Caco-2 (cell line): ENCODE data around the gene TMEM233. TPM values are rescaled to one million over a fixed set of nuclear protein-coding genes. Genes with fewer than 3 reads are reported as not detected.

Source experiments
- BruUV-seq: library from RNA; stranded (reverse); fragments of 400-500 nt; replicated peaks from 2 replicates; lab custom pipeline; 2021; lab: Mats Ljungman, UMichigan
- CTCF ChIA-PET: fragments of 300-600 bp; sonication (Branson Sonifier 250); formaldehyde crosslinking; loops from one replicate; lab custom pipeline; 2022; ENCODE audit warnings: antibody characterized with exemption; lab: Charles Lee
- POLR2A ChIA-PET: fragments of 300-600 bp; sonication (Branson Sonifier 250); formaldehyde crosslinking; loops from one replicate; lab custom pipeline; 2022; ENCODE audit warnings: antibody characterized with exemption; lab: Charles Lee
- DNase-seq, 2 experiments: peaks; one replicate each; pipeline versions ENCODE4 v3.0.0 to v3.0.0-alpha.2; 2020 to 2022
- H3K27me3 ChIP-seq: replicated peaks from 2 replicates; pipeline ENCODE4 v1.6.0; 2011; ENCODE audit warnings: low read length; ENCODE audit not compliant: control insufficient read depth, insufficient read depth
- H3K36me3 ChIP-seq: 2 replicates; pipeline ENCODE4 v1.5.1; 2011; ENCODE audit warnings: low read length; ENCODE audit not compliant: control insufficient read depth, insufficient read depth
- H3K4me1 ChIP-seq: fragments of 250-450 bp; sonication (Bioruptor Pico); 2 replicates; pipeline ENCODE4 v1.5.1; 2020; ENCODE audit warnings: mild to moderate bottlenecking
- H3K4me3 ChIP-seq: 2 replicates; pipeline ENCODE4 v1.5.1; 2011; ENCODE audit warnings: low read depth, mild to moderate bottlenecking, control low read depth, low read length
- H3K9me3 ChIP-seq: fragments of 250-450 bp; sonication (Bioruptor Pico); 2 replicates; pipeline ENCODE4 v1.5.1; 2020; ENCODE audit warnings: mild to moderate bottlenecking, moderate library complexity
- H3K27ac Mint-ChIP-seq: one replicate; pipeline ENCODE4 v1.8.0; 2022; ENCODE audit warnings: mixed read lengths; ENCODE audit not compliant: unreplicated experiment
- H3K27me3 Mint-ChIP-seq: one replicate; pipeline ENCODE4 v1.8.0; 2022; ENCODE audit warnings: mixed read lengths; ENCODE audit not compliant: insufficient read depth, unreplicated experiment
- H3K36me3 Mint-ChIP-seq: one replicate; pipeline ENCODE4 v1.8.0; 2022; ENCODE audit warnings: mild to moderate bottlenecking, mixed read lengths; ENCODE audit not compliant: insufficient read depth, unreplicated experiment
- H3K4me1 Mint-ChIP-seq: one replicate; pipeline ENCODE4 v1.8.0; 2022; ENCODE audit warnings: low read depth, mixed read lengths; ENCODE audit not compliant: unreplicated experiment
- H3K4me3 Mint-ChIP-seq: one replicate; pipeline ENCODE4 v1.8.0; 2022; ENCODE audit warnings: mild to moderate bottlenecking, moderate library complexity, mixed read lengths; ENCODE audit not compliant: unreplicated experiment
- H3K9me3 Mint-ChIP-seq: one replicate; pipeline ENCODE4 v1.8.0; 2022; ENCODE audit warnings: mixed read lengths; ENCODE audit not compliant: unreplicated experiment
- intact Hi-C: fragments of 100-400 bp; cut with micrococcal nuclease; formaldehyde crosslinking; loops from one replicate; pipeline ENCODE4 v1.10.0; 2022; ENCODE audit not compliant: unreplicated experiment
- total RNA-seq: library from RNA; stranded (reverse); gene quantifications from 2 replicates; pipeline ENCODE4 v1.2.3, GENCODE V29; 2022
- TF ChIP-seq, protein P1 (sequence below), 2 experiments: fragments of 200-600 bp in 1 of 2; IDR thresholded peaks; 1 replicate in 1 of 2; 2 replicates in 1 of 2; pipeline versions ENCODE4 v1.5.1 to v1.8.0; 2011 to 2022; ENCODE audit warnings: antibody characterized with exemption in 1 of 2, control low read depth in 1 of 2, inconsistent platforms in 1 of 2, low read depth in 1 of 2, low read length in 1 of 2, mild to moderate bottlenecking in 1 of 2, moderate library complexity in 1 of 2; ENCODE audit not compliant: insufficient read depth in 1 of 2, severe bottlenecking in 1 of 2, unreplicated experiment in 1 of 2

The TMEM233 gene
- total RNA-seq, 1 experiment from 2014 or later, result not detected

DNA sequence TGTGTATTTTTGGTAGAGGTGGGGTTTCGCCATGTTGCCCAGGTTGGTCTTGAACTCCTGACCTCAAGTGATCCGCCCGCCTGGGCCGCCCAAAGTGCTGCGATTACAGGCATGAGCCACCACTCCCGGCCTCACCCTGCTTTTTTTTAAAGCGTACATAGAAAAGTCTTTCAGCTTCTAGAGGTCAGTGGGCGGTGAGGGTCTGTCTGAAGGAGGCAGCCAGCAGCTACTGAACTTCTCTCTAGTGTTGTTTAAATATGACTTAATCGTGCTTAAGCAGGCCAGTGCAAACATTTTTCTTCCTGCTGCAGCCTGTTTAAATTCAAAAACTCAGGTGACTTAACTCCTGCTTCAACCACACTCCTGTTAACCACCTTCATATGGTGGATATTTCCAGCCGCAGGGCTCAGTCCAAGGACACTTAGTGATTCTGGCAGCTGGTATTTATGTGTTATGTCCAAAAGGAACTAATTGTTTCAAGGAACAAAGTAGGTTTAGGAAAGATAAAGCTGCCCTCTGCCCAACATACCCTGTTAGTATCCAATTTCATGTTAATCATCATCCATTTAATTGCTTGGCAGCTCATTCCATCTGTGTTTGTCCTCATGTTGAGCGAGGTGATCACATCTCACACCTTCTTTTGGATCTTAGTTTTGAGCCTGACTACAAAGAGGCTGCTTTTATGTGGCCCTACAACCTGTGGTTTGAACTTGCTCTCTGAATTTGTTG, 76.3 kb downstream of the TMEM233 start:
- Histone ChIP-seq H3K27me3 (no peaks in the 10 kb centered on the region), H3K9me3 (no peaks in the 10 kb centered on the region), H3K4me1 (peaks cover 32% of the 10 kb centered on the region), H3K36me3 (peaks cover 3% of the 10 kb centered on the region; the same call in 1 of the 2 replicates), H3K4me3 (no peak overlapping the region)
- peak overlapping the region; percentile 57 for H3K27ac Mint-ChIP-seq
- DNase-seq, result peak; percentile 46 to 67
- H3K4me1 Mint-ChIP-seq, result peaks cover 12% of the 10 kb centered on the region
- no peaks in the 10 kb centered on the region for H3K27me3 Mint-ChIP-seq
- ChIA-PET POLR2A (interaction anchor here (0.5 kb wide), 1 partner anchor 18 kb away, joined by 3 read pairs; no protein-coding TSS in a partner anchor), CTCF (no interaction called here)
- BruUV-seq, result TSS peak; percentile 10
- peaks cover 33% of the 10 kb centered on the region for H3K36me3 Mint-ChIP-seq
- peak overlapping the region; percentile 64 for H3K4me3 Mint-ChIP-seq
- intact Hi-C loops, result no loop called here
- TF ChIP-seq, protein P1, sequence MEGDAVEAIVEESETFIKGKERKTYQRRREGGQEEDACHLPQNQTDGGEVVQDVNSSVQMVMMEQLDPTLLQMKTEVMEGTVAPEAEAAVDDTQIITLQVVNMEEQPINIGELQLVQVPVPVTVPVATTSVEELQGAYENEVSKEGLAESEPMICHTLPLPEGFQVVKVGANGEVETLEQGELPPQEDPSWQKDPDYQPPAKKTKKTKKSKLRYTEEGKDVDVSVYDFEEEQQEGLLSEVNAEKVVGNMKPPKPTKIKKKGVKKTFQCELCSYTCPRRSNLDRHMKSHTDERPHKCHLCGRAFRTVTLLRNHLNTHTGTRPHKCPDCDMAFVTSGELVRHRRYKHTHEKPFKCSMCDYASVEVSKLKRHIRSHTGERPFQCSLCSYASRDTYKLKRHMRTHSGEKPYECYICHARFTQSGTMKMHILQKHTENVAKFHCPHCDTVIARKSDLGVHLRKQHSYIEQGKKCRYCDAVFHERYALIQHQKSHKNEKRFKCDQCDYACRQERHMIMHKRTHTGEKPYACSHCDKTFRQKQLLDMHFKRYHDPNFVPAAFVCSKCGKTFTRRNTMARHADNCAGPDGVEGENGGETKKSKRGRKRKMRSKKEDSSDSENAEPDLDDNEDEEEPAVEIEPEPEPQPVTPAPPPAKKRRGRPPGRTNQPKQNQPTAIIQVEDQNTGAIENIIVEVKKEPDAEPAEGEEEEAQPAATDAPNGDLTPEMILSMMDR (IDR thresholded peaks at IDR 0.05; ENCODE audit: insufficient read depth in 1 of 2, low read depth in 1 of 2, low read length in 1 of 2, severe bottlenecking in 1 of 2, unreplicated experiment in 1 of 2), result no peak
- no peaks in the 10 kb centered on the region for H3K9me3 Mint-ChIP-seq

DNA sequence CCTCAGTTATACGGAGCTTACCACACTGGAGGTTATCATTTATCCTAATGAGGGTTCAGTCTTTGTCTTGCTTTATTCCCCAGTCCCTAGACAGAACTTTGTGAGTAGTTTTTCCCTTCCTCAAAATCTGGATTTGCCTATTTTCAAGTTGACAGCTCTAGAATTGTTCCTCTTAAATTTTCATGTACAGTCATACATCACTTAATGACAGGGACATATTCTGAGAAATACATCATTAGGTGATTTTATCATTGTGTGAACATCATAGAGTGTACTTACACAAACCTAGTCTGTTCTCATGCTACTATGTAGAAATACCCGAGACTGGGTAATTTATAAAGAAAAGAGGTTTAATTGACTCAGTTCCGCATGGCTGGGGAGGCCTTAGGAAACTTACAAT, 77.5 kb downstream of the TMEM233 start:
- Mint-ChIP-seq H3K9me3 (no peaks in the 10 kb centered on the region), H3K27me3 (no peaks in the 10 kb centered on the region), H3K27ac (no peak overlapping the region), H3K36me3 (peaks cover 43% of the 10 kb centered on the region), H3K4me1 (peaks cover 10% of the 10 kb centered on the region), H3K4me3 (no peak overlapping the region)
- POLR2A ChIA-PET, result no interaction called here
- BruUV-seq, result no TSS peak
- no peak overlapping the region for H3K4me3 ChIP-seq
- no peaks in the 10 kb centered on the region for H3K27me3 ChIP-seq
- no peak for DNase-seq
- peaks cover 3% of the 10 kb centered on the region; the same call in 1 of the 2 replicates for H3K36me3 ChIP-seq
- CTCF ChIA-PET, result no interaction called here
- intact Hi-C loops, result no loop called here
- H3K9me3 ChIP-seq, result no peaks in the 10 kb centered on the region
- peaks cover 21% of the 10 kb centered on the region for H3K4me1 ChIP-seq
- TF ChIP-seq, protein P1 (IDR thresholded peaks at IDR 0.05; ENCODE audit: insufficient read depth in 1 of 2, low read depth in 1 of 2, low read length in 1 of 2, severe bottlenecking in 1 of 2, unreplicated experiment in 1 of 2), result no peak

DNA sequence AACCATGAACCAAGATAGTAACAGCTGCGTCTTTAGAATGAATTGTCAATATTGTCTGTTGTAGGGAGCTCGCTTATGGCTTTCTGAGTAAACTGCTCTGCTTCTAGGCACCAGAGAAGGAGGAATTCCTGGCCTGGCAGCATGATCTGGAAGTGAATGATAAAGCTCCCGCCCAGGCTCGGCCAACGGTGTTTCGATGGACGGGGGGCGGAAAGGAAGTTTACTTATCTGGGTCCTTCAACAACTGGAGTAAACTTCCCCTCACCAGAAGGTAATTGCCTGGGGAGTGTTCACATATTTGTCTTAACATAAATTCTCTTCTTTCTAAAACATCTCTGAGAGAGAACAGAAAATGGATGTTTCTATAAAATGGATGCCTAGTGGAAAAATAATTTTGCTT, 78.6 kb downstream of the TMEM233 start:
- no peak overlapping the region for H3K27ac Mint-ChIP-seq
- peaks cover 3% of the 10 kb centered on the region for H3K36me3 ChIP-seq
- no peak for DNase-seq
- ChIA-PET POLR2A (no interaction called here), CTCF (no interaction called here)
- H3K27me3 Mint-ChIP-seq, result no peaks in the 10 kb centered on the region
- intact Hi-C loops, result no loop called here
- H3K9me3 Mint-ChIP-seq, result no peaks in the 10 kb centered on the region
- peaks cover 16% of the 10 kb centered on the region; the same call in 1 of the 2 replicates for H3K4me1 ChIP-seq
- H3K4me1 Mint-ChIP-seq, result peaks cover 6% of the 10 kb centered on the region
- H3K4me3 Mint-ChIP-seq, result no peak overlapping the region
- H3K27me3 ChIP-seq, result no peaks in the 10 kb centered on the region
- no TSS peak for BruUV-seq
- no peak overlapping the region for H3K4me3 ChIP-seq
- no peaks in the 10 kb centered on the region for H3K9me3 ChIP-seq
- TF ChIP-seq, protein P1 (IDR thresholded peaks at IDR 0.05; ENCODE audit: insufficient read depth in 1 of 2, low read depth in 1 of 2, low read length in 1 of 2, severe bottlenecking in 1 of 2, unreplicated experiment in 1 of 2), result no peak
- peaks cover 54% of the 10 kb centered on the region for H3K36me3 Mint-ChIP-seq
